Stimulated activated CD8-positive, alpha-beta memory T cell treated with anti-CD3 and anti-CD28 coated beads, Interleukin-15, amount 100 ng/mL, for 4 hours (primary cell): ENCODE data around the gene ADGRV1.

Experiments
- DNase-seq, 2 donors: peaks; one replicate each; pipeline ENCODE4 v3.0.0-alpha.2; 2020; ENCODE audit warnings: low read depth in 2 of 2

ADGRV1 gene, protein sequence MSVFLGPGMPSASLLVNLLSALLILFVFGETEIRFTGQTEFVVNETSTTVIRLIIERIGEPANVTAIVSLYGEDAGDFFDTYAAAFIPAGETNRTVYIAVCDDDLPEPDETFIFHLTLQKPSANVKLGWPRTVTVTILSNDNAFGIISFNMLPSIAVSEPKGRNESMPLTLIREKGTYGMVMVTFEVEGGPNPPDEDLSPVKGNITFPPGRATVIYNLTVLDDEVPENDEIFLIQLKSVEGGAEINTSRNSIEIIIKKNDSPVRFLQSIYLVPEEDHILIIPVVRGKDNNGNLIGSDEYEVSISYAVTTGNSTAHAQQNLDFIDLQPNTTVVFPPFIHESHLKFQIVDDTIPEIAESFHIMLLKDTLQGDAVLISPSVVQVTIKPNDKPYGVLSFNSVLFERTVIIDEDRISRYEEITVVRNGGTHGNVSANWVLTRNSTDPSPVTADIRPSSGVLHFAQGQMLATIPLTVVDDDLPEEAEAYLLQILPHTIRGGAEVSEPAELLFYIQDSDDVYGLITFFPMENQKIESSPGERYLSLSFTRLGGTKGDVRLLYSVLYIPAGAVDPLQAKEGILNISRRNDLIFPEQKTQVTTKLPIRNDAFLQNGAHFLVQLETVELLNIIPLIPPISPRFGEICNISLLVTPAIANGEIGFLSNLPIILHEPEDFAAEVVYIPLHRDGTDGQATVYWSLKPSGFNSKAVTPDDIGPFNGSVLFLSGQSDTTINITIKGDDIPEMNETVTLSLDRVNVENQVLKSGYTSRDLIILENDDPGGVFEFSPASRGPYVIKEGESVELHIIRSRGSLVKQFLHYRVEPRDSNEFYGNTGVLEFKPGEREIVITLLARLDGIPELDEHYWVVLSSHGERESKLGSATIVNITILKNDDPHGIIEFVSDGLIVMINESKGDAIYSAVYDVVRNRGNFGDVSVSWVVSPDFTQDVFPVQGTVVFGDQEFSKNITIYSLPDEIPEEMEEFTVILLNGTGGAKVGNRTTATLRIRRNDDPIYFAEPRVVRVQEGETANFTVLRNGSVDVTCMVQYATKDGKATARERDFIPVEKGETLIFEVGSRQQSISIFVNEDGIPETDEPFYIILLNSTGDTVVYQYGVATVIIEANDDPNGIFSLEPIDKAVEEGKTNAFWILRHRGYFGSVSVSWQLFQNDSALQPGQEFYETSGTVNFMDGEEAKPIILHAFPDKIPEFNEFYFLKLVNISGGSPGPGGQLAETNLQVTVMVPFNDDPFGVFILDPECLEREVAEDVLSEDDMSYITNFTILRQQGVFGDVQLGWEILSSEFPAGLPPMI (N-terminal part only)

DNA sequence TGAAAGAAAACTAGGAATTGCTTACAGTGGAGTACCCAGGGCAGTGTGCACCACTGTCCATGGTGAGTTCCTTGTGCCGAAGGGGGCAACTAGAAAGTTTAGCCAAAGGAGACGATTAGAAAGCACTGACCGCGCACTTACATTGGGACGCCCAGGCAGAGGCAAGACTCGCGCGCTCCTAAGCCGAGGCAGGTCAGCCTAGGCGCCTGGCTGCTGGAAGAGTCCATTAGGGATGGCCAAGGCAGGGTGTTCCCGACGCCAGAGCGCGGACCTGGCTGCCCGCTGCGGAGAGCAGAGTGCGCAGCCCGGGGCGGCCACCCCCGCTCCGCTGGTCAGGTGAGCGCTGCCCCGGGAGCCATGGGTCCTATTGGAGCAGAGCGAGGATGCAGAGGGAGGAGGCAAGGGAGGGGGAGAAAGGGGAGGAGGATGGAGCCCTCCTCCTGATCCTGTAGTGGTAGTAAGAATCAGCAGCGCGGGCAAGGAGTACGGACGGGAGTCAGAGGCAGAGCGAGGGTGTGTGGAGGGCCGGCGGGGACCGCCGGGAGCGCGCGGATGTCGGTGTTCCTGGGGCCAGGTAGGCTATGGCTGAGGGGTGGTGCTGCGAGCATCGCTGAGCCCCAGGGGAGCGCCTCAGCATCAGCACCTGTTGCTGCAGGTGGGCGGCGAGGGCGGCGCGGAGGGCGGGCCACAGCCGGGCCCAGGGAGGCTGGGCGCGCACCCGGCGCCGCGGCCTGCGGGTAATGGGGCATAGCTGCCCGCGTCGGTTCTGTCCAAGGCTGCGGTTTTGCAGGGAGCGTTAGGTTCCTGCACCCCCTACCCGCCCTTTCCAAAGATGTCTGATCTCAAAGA is at the start of gene ADGRV1:
Gene ADGRV1 (plus strand): TSS at position 454 of the 849 bp plus-strand sequence. CDS start 99 bp downstream, at position 553.
- DNase-seq: no peak

DNA sequence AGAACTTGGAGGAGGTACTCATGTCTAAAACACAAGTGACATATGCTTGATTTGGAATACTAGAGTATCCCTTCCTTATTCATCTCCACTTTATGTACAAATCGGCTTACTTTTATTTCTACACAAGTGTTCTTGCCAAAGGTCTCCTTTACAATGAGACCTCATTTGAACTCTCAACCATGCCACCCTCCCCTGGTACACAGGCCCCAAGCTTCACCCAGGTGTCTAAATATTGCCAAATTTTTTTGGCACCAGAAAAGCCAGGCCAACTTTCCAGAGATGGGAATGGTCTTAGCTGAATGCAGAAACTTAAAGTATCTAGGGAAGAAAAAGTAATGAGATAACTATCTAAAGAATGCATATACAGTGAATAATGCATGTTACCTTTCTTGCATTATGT is 48.2 kb upstream of the ADGRV1 start:
- no peak for DNase-seq

GRCh38 chr5:90514520-90514919 is 44.1 kb upstream of the ADGRV1 start:
- DNase-seq: no peak

- no peak for DNase-seq
Observed at GRCh38 chr5:90518661-90519060, 39.9 kb upstream of the ADGRV1 start.

- DNase-seq: no peak
Observed at GRCh38 chr5:90519081-90519480, 39.5 kb upstream of the ADGRV1 start.

DNA sequence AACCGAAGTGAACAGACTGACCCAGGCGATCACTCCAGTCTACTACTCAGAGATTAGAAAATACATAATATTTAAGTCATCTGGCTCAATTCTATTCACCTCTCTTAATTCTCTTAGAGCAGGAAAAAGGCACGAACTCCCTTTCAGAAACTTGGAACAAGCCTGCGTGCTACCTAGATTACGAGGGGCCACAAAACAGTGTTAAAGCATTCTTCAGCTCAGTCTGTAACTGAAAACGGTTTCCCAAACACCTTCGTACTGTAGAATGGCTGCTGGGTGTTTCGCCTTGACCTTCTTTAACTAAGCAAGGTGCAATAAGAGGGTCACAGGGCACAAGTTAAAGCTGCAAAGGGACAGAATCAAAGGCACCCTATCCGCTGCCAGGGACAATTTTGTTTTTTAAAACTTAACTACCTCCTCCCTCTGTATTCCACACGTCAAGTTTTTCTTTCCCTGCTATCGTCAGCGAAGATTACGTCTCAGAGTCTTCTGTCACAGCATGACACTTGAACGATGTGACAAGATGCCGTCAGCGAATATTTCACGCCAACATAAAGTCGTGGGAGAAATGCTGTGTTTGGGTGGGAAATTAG is 29.9 kb upstream of the ADGRV1 start:
- peak in 1 of 2 donors; percentile 0 for DNase-seq

DNA sequence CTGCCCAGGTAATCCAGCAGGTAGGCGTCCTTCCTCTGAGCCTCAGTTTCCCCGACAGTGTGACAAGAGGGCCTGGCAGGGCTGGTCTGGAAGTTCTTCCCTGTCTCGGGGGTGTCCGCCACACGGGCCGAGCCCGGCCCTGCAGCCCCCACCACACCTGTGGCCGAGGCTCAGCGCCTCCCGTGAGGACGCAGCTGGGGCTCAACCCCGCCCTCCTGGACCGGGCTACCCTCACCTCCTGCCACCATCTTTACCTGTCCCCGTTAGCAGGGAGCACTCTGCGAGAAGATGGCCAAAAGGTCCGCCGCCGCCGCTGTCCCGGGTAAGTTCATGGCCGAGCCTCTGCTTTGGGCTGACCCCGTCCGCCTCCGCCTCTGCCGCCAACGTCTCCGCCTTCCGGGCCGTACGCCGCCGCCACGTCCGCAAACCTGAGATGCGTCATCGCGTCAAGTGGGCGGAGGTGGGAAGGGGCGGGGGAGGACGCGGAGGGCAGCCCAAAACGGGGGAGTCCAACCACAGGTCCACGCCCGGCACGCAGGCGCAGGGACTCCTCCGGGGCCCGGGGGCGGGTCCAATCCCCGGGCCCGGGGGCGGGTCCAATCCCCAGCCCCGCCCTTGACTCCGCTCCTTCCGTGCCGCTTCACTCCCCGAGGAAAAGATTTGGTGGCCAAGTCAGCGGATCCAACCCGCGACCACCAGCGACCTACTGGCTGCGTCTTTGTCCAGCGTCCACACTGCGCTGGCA is 29.2 kb upstream of the ADGRV1 start, which contains the start of gene LYSMD3:
Gene LYSMD3 (minus strand): TSS at position 391 of the 745 bp plus-strand sequence. CDS start 4,295 bp downstream, outside the sequence.
- DNase-seq: peak; percentile 96 to 97

DNA sequence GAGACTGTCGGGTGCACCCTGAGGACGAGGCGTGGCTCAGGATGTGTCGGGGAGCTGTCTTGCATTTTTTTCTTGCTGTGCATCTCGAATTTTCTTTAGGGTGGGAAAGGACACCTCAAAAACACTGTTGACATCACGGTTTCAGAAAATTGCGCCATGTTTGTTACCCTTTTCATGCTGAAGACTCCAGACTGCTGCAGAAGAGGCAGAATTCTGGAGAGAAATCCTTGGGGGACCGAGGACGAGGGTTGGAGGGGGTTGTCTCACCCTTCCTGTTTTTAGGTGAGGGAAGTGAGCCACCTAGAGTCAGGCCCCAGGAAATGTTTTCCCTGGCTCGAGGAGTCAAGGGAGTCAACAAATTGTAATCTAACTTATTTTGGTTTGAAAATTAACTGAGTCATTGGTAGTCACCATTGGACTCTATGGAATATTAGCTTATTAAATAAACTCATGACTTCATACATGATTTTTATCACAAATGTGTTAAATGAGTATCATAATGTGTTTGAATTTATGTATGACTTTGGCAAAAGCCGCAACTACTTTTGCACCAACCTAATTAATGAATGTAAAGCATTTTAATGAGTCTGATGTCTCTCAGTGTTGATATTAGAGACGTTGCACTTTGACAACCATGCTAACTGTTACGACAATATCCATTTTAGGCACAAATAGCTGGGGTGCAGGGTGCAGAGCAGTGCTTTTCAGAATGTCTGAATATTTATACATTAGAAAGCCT is 28.5 kb upstream of the ADGRV1 start:
- DNase-seq: peak; percentile 32 to 41

- no peak for DNase-seq
Observed at GRCh38 chr5:90530736-90531487, 27.7 kb upstream of the ADGRV1 start.

DNA sequence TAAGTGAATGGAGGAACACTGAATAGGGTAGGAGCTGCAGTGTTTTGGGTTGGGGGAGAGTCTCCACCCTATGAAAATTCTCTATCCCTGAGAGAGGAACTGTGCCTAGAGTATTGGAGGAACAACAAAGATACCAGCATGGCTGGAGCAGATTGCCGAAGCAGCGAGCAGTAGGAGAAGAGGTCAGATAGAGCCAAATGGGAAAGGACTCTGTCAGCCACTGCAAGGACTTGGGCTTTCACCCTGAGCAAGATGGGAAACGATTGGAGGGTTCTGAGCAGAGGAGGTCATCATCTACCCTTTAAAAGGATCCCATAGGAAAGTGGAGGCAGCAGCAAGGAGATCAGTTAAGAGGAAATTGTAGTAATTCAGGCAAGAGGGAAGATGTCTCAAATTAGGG is 24.8 kb upstream of the ADGRV1 start:
- no peak for DNase-seq

DNA sequence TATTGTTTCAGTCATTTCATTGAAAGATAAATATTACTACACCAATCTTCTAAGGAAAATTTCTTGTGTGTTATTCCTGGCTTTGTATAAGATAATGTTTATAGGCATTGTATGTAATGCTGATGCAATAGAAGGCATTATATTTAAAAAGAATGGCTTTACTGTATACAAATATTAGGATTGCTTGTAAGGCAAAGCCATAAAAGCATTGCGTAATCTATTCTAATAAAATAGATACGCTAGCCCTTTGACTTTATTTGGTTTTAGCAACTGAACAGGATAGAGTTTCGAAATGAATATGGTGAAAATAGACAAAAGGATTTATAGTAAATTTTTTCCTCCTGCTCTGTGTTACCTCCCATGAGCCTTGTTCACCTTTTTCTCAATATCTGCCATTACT is 23.7 kb upstream of the ADGRV1 start:
- DNase-seq: no peak

DNA sequence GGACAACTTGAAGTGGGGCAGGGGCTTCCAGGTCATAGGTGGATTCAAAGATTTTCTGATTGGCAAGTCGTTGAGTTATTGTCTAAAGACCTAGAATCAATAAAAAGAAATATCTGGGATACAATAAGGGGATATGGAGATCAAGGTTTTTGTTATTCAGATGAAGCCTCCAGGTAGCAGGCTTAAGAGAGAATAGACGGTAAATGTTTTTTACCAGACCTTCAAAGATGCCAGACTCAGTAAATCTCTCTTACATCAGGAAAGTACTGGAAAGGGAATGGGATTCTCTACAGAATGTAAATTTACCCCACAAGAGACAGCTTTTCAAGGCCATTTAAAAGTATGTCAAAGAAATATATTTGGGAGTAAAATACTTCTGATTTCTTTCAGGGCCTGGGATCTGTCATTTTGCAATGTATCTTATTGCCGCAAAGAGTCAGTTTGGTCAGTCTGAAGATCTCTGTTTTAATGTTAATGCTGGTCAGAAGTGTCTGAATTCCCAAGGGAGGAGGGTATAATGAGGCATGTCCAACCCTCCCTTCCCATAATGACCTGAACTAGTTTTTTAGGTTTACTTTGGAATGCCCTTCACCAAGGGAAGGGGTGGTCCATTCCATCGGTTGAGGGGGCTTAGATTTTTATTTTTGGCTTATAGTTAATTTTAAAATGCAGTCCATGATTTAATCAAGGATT is 15.6 kb upstream of the ADGRV1 start:
- no peak for DNase-seq

GRCh38 chr5:90545511-90545910 is 13.1 kb upstream of the ADGRV1 start:
- no peak for DNase-seq

DNA sequence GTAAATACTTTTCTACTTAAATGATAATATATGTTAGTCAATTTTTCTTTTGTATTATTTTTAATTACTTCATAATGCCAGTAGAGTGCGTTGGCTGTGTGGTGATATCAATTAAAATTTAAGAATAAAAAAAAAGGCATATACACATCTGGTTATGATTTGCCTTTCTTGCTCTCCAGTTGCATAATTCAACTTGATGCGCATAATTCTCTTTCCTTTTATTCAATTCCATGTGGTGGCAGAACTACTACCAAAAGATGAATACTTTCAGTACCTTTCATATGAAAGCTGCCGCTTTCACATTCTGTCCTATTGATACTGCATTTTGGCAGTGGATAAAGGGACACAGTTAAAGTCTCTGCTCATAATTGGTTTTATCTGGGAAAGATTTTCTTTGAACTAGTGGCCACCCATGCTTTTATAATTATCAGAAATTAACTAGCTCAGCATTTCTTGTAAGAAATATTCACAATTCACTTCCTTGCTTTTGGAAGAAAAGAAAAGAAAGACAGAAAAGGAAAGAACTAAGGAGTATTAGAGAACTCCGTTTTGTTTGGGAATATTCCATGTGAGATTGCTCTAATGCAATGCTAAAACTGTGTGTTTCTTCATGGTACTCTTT is 12.3 kb upstream of the ADGRV1 start:
- DNase-seq: no peak

DNA sequence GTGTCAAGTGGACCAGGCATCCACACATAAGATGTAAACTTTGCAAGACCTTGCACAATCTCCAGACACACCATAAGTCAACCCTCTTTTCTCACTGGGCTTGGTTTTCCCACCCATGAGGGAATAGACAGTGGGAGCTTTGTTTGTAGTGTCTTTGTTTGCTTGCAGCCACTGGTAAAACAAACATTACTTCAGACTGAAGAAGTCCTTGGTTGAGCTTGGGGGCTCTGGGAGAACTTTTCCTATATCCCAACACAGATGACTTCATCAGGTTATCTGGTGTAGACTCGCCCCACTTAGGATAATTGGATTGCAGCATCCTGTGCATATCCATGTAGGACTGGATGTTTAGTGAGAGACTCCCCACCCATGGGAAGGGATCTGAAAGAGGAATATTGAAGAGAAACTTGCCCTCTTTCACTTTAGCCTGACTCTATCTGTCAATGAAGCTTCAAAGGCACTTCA is 11.5 kb upstream of the ADGRV1 start:
- no peak for DNase-seq

DNA sequence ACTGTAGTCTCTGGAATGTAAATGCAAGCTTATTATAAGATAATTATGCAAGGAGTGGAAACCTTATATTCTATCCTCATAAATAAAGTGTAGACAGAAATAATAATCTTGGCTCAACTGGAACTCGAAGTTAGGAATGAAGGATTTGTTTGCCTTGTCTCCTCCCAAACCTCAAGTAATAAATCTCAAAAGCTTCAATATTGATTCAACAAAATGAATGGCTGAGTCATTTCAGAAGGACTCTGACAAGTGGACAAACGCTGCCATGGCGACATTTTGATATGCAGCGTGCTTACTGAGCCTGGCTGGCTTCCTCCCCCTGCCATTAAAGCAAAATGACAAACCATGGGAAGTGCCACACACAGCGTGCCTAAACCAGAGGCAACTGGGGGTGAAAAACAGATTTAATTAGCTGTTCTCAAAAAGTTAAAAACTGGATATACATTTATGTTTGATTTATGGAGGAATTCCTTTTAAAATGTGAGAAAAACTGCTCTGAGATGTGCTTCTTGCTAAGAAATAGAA is 10.5 kb upstream of the ADGRV1 start:
- DNase-seq: no peak

- no peak for DNase-seq
Observed at GRCh38 chr5:90549223-90549622, 9.4 kb upstream of the ADGRV1 start.
